Activated CD4-positive, CD25-positive, alpha-beta regulatory T cell treated with anti-CD3 and anti-CD28 coated beads, Interleukin-2, amount 50 U/mL, for 24 hours (primary cell): Measurements from ENCODE around the gene STK10.

ENCODE experiments used
- ATAC-seq, 2 donors: fragments of 150-1000 bp; cut with Tn5 transposase; one replicate each; pipeline ENCODE4 v1.10.0; 2021; ENCODE audit warnings: mild to moderate bottlenecking in 1 of 2, moderate library complexity in 1 of 2

STK10 gene

DNA sequence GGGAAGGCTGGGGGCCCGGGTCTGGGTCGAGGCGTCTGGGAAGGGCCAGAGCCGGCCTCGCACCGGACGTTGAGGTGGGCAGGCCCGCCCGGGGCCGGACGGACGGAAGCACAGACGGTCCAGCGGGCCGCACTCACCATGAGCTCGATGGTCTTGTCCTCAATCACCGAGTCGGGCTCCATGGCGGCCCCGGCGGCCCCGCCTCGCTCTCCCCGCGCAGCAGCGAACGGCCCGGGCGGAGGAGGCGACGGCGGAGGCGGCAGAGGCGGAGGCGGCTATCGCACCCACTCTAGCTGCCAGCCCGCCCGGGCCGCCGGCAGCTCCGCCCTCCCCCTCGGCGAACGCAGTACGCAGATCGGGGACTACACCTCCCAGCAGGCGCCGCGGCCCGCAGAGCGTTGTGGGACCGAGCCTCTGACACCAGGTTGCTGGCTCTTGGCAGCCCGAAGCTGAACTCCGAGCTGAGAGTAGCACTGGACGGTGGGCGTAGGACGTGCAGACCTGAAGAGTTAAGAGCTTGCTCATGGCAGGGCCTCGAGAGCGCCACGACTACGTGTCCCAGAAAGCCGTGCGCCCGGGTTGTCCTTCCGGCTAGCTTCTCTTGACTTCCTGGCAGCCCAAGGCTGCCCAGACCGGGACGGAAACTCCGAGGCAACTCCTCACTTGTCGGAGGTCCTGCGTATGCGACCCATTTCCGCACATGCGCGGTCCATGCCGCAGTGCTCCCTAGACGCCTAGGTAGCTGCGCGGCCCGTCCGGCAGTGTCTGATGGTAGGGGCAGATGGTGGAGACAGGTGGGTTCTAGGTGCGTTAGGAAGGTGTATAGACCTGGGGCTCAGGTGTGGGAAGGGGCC, 181.5 kb downstream of the STK10 start, which contains the start of gene FBXW11:
Gene FBXW11, minus strand, starts transcription at position 318 of the 854 bp plus-strand sequence. Its CDS starts 136 bp downstream, at position 182.
- ATAC-seq = peak; percentile 85 to 87

DNA sequence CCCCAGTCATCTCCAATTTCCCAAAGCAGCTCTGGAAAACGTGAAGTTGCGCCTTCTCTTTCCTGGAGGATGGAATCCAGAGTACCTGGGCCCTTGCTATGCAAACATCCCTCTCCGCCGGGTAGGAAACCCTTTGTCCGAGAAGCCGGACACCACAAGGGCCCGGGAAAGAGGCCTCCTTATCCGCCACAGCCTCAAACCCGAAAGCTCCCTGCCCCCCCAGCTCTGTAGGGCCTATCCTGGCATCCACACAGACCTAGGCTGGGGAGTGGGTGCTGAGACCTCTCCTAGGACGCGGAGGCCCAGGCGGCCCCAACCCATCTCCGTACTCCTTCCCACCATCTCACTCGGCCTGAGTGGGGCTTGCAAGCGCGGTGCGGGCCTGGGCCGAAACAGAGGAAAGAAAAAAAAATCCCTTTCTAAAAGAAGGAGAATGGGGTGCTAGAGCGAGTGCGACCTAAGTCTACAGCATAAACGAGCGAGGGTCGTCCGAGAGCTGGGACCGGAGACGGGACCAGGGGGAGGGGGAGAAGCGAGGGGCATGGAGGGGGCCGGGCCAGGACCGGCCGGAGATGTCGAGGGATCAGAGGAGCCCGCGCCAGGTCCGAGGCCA, 182.2 kb downstream of the STK10 start:
- no peak for ATAC-seq

DNA sequence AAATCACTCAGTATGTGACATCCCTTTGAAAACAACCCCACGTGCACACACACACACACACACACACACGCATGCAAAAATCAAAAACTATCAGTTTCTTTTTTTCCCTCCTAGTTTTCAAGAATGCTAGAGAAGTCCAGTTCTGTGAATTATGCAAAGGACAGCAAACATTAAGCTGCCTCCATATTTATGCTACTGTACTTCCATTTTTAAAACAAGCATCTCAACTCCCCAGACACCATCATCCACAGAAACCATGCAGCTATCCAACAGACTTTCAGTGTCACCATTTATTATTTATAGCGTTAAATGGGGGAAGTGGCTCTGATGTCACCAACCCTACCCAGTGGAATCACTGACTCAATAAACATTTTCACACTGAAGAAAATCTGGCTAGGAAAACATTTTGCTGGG, 183.2 kb downstream of the STK10 start:
- ATAC-seq = no peak

DNA sequence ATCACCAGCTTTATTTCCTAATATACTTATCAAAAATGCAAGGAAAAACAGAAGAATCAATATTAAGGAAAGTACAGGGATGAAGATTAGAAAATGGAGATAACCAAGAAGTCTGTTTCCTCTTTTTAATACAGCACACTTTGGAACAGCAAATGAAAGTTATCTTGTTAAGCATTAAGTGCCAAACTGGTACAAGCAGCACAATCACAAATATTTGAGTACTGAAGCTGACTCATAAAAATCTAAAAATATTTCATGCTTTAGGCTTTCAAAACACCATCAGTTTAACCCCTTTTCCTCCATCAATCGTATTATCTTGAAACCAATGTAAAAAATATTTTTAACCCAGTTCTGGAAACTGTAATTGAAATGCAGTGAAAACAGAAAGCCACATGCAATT, 184.3 kb downstream of the STK10 start:
- ATAC-seq = no peak

DNA sequence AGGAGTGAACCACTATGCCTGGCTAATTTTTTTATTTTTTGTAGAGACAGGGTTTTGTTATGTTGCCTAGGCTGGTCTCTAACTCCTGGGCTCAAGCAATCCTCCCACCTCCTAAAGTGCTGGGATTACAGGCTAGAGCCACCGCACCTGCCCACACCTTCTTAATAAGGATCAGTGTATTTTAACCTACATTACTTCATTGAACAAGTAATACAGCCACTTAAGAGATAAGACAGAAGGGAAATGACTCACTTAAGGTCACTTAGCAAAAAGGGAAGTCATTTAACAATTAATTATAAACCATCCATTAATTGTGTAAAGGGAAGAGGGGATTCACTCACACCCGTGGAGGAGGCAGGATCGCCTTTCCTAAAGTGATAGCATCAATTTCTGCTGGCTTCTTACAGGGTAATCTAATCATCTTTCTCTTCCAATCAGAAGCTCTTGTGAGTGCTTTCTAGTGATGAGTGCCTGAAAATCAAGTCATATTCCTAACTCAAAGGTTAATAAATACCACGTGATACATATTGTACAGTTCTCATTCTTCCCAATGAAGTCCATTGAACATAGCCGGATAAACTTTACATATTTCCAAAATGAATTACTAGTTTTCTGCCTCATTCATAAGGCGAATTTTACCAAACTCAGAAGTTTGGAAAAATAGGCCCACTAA, 185.0 kb downstream of the STK10 start:
- no peak for ATAC-seq

DNA sequence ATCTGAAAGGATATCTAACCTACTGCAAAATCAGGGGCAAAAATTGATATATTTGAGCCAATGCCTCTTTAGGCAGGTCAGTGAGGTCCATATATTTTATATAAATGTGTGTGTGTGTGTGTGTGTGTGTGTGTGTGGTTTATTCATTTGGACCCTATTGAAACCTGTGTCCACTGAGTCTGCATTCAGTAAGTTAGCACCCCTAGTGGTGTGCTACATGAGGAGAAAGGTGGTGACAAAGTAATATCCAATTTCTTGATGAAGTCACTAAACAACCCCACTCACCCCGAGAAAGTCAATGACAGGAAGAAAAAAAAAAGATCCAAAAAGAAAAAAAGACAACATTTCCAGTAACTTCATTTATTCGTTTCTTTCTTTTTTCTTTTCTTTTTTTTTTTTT, 185.7 kb downstream of the STK10 start:
- ATAC-seq = no peak

DNA sequence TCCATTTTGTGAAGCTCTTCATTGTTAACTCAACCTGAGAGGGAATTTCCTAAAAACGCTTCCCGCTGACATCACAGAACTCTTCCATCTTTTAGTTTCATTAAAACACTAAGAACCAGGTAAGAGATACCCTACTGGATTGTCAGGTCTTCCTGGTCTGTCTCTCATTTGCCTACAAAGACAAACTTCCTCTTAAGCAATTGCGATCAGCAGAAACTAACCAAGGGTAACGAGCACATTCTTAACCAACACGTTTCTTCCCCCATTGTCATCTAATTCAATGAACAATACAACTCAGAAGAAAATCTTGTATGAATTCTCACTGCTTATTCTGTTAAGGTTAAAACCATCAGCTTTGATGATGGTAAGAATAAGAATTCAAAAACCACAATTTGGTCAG, 188.1 kb downstream of the STK10 start:
- no peak for ATAC-seq

DNA sequence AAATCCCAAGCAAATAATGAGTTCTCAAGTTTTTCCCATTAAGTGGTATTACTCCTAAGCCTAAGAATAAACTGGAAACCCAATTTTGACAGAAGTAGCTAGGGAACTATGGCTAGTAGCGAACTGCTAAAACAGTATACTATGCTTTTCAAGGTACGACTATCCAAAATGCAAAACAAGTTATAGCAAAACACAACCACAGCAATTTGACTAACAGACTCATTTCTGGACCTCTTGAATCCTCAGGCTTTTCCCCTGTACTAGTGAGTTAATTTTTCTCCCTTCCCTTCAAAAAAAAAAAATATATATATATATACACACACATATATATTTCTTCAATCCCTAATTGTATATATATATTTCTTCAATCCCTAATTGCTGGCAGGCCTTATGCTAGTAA, 188.9 kb downstream of the STK10 start:
- ATAC-seq = no peak

DNA sequence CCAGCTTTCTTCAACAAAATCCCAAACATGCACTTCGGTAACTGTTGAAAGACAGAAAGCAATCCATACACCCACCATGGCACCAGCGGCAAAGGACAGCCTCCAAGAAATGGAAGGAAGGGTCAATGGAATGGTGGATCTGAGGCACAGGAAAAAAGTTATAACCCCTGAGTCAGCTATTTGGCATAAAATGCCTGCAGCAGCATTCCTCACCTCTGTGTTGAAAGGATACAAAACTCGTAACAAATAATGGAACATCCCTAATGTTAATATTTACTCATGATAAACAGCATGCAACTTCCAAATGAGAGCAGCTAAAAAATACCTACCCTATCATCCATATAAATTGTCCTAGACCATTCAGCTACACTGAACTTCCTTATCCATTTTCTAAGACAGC, 191.0 kb downstream of the STK10 start:
- ATAC-seq = no peak

DNA sequence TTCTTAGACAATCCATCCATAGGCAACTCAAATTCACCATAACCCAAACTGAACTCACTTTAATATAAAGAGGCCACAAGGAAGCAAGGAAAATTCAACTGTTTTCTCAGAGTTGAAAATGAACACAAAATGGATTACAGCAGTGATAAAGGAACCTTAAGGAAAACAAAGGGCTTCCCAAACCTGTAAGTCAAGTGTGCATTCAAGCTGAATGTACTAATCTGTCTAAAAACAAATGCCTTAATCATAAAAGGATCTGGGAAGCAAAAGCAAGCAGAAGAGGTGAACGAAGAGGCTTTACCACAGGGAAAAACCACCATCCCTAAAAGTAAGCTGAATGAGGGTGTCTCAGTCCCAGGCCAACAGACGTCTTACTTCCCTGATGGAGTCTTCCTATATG, 195.2 kb downstream of the STK10 start:
- no peak for ATAC-seq

DNA sequence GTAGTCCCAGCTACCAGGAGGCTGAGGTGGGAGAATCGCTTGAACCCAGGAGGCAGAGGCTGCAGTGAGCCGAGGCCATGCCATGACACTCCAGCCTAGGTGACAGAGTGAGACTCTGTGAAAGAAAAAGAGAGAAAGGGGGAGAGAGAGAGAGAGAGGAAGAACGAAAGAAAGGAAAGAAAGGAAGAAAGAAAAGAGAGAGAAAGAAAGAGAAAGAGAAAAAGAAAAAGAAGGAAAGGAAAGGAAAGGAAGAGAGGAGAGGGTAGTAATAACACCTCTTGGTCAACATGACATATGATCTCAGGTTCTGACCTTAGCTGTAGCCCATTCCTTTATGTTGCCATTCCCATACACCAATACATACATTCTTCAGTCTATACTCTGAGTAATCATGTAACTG, 195.7 kb downstream of the STK10 start:
- no peak for ATAC-seq
